RWPE2 (cell line): ENCODE measurements around the gene RPL23.

Source experiments
- ATAC-seq: fragments of 200-7000 bp; cut with Tn5 transposase; 3 replicates; pipeline ENCODE4 v1.9.1; 2021; ENCODE audit warnings: low read depth
- DNase-seq: peaks from one replicate; pipeline ENCODE4 v3.0.0-alpha.2; 2020; ENCODE audit warnings: low spot score
- H3K27ac ChIP-seq: fragments of 450-650 bp; 2 replicates; pipeline ENCODE4 v1.5.1; 2017; ENCODE audit warnings: mild to moderate bottlenecking; ENCODE audit not compliant: poor library complexity, severe bottlenecking
- H3K27me3 ChIP-seq: fragments of 250-450 bp; sonication (Bioruptor Pico); 2 replicates; pipeline ENCODE4 v1.5.1; 2021; ENCODE audit warnings: mild to moderate bottlenecking, moderate library complexity; ENCODE audit not compliant: insufficient read depth, poor library complexity, severe bottlenecking
- H3K36me3 ChIP-seq: fragments of 250-450 bp; sonication (Bioruptor Pico); 2 replicates; pipeline ENCODE4 v1.5.1; 2020; ENCODE audit warnings: low read depth, mild to moderate bottlenecking, moderate library complexity
- H3K4me1 ChIP-seq: fragments of 250-450 bp; sonication (Bioruptor Pico); 2 replicates; pipeline ENCODE4 v1.5.1; 2021; ENCODE audit warnings: mild to moderate bottlenecking, moderate library complexity; ENCODE audit not compliant: insufficient read depth, poor library complexity, severe bottlenecking
- H3K4me3 ChIP-seq: fragments of 250-450 bp; sonication (Bioruptor Pico); 2 replicates; pipeline ENCODE4 v1.5.1; 2021; ENCODE audit warnings: mild to moderate bottlenecking, moderate library complexity; ENCODE audit not compliant: severe bottlenecking
- H3K9me3 ChIP-seq: fragments of 250-450 bp; sonication (Bioruptor Pico); 2 replicates; pipeline ENCODE4 v1.5.1; 2021; ENCODE audit warnings: mild to moderate bottlenecking, moderate library complexity; ENCODE audit not compliant: severe bottlenecking
- TF ChIP-seq, protein P1 (sequence below): fragments of 450-650 bp; IDR thresholded peaks from one replicate; pipeline ENCODE4 v1.5.1; 2017; ENCODE audit warnings: mild to moderate bottlenecking, moderate library complexity; ENCODE audit not compliant: poor library complexity, severe bottlenecking

Gene RPL23

DNA sequence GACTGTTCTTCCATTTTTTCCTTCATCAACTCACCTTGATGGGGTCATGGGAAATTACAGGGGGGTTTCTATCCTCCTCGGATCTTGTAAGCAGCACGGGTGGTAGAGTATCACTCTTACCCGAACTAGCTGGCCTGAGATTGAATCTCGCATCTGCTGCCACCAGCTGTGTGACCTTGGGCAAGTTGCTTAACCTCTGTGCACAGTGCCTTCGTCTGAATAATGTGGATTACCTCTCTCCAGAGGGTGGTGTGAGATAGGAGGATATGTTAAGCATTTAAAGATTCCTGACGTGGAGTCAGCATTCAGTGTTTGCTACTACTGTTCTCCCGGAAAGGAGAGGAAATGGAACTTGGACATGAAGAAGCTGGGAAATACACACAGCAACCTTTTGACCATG, 40.8 kb upstream of the RPL23 start:
- H3K4me1 ChIP-seq, result no peaks in the 10 kb centered on the region

GRCh38 chr17:38893607-38894006, 40.1 kb upstream of the RPL23 start:
- ATAC-seq, result no peak
- Histone ChIP-seq H3K9me3 (no peaks in the 10 kb centered on the region), H3K27me3 (no peaks in the 10 kb centered on the region), H3K36me3 (peaks cover 80% of the 10 kb centered on the region), H3K4me3 (no peak overlapping the region), H3K4me1 (no peaks in the 10 kb centered on the region), H3K27ac (no peak overlapping the region)
- no peak for DNase-seq
- TF ChIP-seq, protein P1, sequence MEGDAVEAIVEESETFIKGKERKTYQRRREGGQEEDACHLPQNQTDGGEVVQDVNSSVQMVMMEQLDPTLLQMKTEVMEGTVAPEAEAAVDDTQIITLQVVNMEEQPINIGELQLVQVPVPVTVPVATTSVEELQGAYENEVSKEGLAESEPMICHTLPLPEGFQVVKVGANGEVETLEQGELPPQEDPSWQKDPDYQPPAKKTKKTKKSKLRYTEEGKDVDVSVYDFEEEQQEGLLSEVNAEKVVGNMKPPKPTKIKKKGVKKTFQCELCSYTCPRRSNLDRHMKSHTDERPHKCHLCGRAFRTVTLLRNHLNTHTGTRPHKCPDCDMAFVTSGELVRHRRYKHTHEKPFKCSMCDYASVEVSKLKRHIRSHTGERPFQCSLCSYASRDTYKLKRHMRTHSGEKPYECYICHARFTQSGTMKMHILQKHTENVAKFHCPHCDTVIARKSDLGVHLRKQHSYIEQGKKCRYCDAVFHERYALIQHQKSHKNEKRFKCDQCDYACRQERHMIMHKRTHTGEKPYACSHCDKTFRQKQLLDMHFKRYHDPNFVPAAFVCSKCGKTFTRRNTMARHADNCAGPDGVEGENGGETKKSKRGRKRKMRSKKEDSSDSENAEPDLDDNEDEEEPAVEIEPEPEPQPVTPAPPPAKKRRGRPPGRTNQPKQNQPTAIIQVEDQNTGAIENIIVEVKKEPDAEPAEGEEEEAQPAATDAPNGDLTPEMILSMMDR, result no peak

More for the DNA sequence above, 40.8 kb upstream of the RPL23 start:
- Histone ChIP-seq H3K27ac (no peak overlapping the region), H3K36me3 (peaks cover 80% of the 10 kb centered on the region), H3K4me3 (no peak overlapping the region), H3K27me3 (no peaks in the 10 kb centered on the region), H3K9me3 (no peaks in the 10 kb centered on the region)
- ATAC-seq, result no peak
- no peak for DNase-seq
- TF ChIP-seq, protein P1, result no peak

- no peak for ATAC-seq
- no peaks in the 10 kb centered on the region for H3K9me3 ChIP-seq
- peaks cover 81% of the 10 kb centered on the region for H3K36me3 ChIP-seq
- H3K4me3 ChIP-seq, result no peak overlapping the region
- H3K27ac ChIP-seq, result no peak overlapping the region
- DNase-seq, result no peak
- H3K4me1 ChIP-seq, result no peaks in the 10 kb centered on the region
- TF ChIP-seq, protein P1, result no peak
- H3K27me3 ChIP-seq, result no peaks in the 10 kb centered on the region
These were observed 39.6 kb upstream of the RPL23 start for GRCh38 chr17:38893113-38893512.

- Histone ChIP-seq H3K9me3 (no peaks in the 10 kb centered on the region), H3K4me3 (no peak overlapping the region), H3K4me1 (no peaks in the 10 kb centered on the region), H3K36me3 (peaks cover 79% of the 10 kb centered on the region), H3K27ac (no peak overlapping the region), H3K27me3 (no peaks in the 10 kb centered on the region)
- TF ChIP-seq, protein P1, result no peak
- no peak for ATAC-seq
- no peak for DNase-seq
These were observed 39.1 kb upstream of the RPL23 start for GRCh38 chr17:38892620-38893019.

- H3K4me1 ChIP-seq, result no peaks in the 10 kb centered on the region
- TF ChIP-seq, protein P1, result no peak
- no peak for DNase-seq
- H3K36me3 ChIP-seq, result peaks cover 78% of the 10 kb centered on the region
- no peak overlapping the region for H3K27ac ChIP-seq
- no peaks in the 10 kb centered on the region for H3K27me3 ChIP-seq
- H3K9me3 ChIP-seq, result no peaks in the 10 kb centered on the region
- H3K4me3 ChIP-seq, result no peak overlapping the region
- no peak for ATAC-seq
These were observed 38.6 kb upstream of the RPL23 start for GRCh38 chr17:38892083-38892482.
